Measurements from ENCODE around the gene NT5DC2.

Gene NT5DC2

GRCh38 chr3:52480768-52481715 lies 52.6 kb downstream of the NT5DC2 start:
- TF ChIP-seq JUND (IDR thresholded peaks at IDR 0.05; ENCODE audit: low read depth) = no peak
- DNase-seq (ENCODE audit: low read depth in 1 of 2, low spot score in 1 of 2) = no peak
- in situ Hi-C loops (cut with HindIII; ENCODE audit: low pct_unique_long_range_greater_than_20kb, low sequenced_read_pairs) = no loop called here

GRCh38 chr3:52479877-52480575 lies 53.6 kb downstream of the NT5DC2 start:
- DNase-seq (ENCODE audit: low read depth in 1 of 2, low spot score in 1 of 2) = no peak
- no peak for TF ChIP-seq JUND (IDR thresholded peaks at IDR 0.05; ENCODE audit: low read depth)
- in situ Hi-C loops (cut with HindIII; ENCODE audit: low pct_unique_long_range_greater_than_20kb, low sequenced_read_pairs) = no loop called here

DNA sequence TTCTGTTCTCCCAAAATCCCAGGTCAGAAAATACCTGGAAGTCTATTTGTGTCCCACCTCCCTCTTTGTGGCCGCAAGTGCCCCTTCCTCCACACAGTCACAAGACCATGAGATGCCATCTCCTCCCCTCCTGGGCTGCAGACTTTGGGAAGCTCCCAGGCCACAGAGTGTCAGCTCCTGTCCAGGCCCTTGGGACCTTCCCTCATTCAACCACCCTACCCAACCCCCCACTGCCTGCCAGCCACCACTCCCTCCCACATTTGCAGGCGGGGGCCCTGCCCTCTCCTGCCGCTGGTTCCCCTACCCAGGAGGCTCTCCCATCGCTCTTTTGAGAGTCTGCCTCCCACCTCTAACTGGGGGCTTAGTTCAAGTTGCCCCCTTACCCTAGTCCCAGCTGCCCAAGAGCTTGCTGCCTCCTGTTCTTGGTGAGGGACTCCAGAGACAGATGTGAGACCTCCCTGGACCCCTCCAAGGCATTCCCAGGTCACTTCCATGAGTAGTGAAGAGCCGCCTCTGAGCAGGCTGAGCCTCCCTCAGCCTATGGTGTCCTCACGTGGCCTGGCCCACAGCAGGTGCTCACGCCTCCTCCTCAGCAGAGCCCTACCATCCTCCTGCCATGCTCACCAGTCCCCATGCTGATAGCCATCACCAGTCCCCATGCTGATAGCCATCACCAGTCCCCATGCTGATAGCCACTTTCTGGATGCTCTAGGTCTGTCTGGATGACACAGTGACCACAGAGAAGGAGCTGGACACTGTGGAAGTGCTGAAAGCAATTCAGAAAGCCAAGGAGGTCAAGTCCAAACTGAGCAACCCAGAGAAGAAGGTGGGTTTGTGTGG lies 54.4 kb downstream of the NT5DC2 start:
- TF ChIP-seq JUND (IDR thresholded peaks at IDR 0.05; ENCODE audit: low read depth) = no peak
- DNase-seq (ENCODE audit: low read depth in 1 of 2, low spot score in 1 of 2) = no peak
- in situ Hi-C loops (cut with HindIII; ENCODE audit: low pct_unique_long_range_greater_than_20kb, low sequenced_read_pairs) = no loop called here

GRCh38 chr3:52477796-52478095 lies 55.9 kb downstream of the NT5DC2 start:
- no peak for TF ChIP-seq JUND (IDR thresholded peaks at IDR 0.05; ENCODE audit: low read depth)
- DNase-seq (ENCODE audit: low read depth in 1 of 2, low spot score in 1 of 2) = no peak
- in situ Hi-C loops (cut with HindIII; ENCODE audit: low pct_unique_long_range_greater_than_20kb, low sequenced_read_pairs) = no loop called here

DNA sequence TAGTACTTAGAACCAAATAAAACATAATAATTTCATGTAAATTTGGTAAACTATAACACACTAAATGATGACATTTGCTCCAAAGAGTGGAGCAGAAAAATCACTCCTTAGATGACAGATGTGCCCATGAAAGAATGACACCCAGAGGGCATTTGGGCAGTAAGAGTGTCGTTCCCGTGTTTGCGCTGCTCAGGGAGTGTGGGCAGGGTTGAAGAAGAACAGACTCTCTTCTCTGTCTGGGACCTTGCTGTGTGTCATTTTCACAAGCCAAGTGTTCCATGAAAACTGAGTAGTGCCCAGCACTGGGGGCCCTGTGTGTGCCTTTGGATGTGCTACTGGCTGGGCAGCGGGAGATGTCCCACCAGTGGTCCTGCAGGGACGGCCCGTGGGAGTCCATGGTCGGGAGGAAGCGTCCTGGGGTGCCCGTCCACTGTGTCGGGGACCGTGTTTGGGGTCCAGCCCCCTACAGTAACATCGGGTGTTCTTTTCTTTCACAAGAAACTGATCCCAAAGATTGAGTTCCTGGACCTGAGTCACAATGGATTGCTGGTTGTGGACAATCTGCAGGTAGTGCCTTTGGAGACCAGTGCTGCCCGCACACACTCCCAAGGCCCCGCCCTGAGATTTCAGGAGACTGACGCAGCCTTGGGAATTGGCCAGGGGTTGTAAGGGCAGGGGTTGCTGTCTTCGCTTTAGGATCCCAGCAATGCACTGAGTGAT lies 56.4 kb downstream of the NT5DC2 start:
- TF ChIP-seq JUND (IDR thresholded peaks at IDR 0.05; ENCODE audit: low read depth) = no peak

More for the DNA sequence above, 56.4 kb downstream of the NT5DC2 start:
- in situ Hi-C loops (cut with HindIII; ENCODE audit: low pct_unique_long_range_greater_than_20kb, low sequenced_read_pairs) = no loop called here
- DNase-seq (ENCODE audit: low read depth in 1 of 2, low spot score in 1 of 2) = no peak

Data from T47D (cell line).